C4-2B (cell line): ENCODE measurements around the gene CLSTN1.

Experiments used
- CTCF ChIP-seq: fragments of 450-650 bp; conservative IDR thresholded peaks from 2 replicates; pipeline ENCODE4 v1.5.1; 2017; ENCODE audit warnings: mild to moderate bottlenecking
- ZFX ChIP-seq: fragments of 450-650 bp; IDR thresholded peaks from 2 replicates; pipeline ENCODE4 v1.6.1; 2017

- TF ChIP-seq CTCF: no peak
- TF ChIP-seq ZFX: no peak
These were observed 37.1 kb upstream of the CLSTN1 start for GRCh38 chr1:9860887-9861286.
